HG03439 (cell line): Measurements from ENCODE around the gene UGT1A7.
"Not testable (repeated sequence)": the region's sequence is repeated elsewhere in the genome, so short reads cannot be mapped to it uniquely, and the experiment has no call there.

Source experiments
- ATAC-seq: cut with Tn5 transposase; IDR thresholded peaks from one replicate; pipeline ENCODE4 v1.9.1; 2021; ENCODE audit warnings: mild to moderate bottlenecking, moderate library complexity; ENCODE audit not compliant: unreplicated experiment

Gene UGT1A7

GRCh38 chr2:233681521-233682099 lies at the start of gene UGT1A7:
Gene UGT1A7 (plus strand): TSS chr2:233681901. CDS start chr2:233681938, 37 bp downstream.
- no peak for ATAC-seq

DNA sequence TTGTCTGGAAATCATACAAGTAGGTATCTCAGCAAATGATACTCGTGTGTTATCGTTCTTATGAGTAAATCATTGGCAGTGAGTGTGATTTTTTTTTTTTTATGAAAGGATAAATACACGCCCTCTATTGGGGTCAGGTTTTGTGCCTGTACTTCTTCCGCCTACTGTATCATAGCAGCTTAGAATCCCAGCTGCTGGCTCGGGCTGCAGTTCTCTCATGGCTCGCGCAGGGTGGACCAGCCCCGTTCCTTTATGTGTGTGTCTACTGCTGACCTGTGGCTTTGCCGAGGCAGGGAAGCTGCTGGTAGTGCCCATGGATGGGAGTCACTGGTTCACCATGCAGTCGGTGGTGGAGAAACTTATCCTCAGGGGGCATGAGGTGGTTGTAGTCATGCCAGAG lies 45.4 kb upstream of the UGT1A7 start, which contains the start of gene UGT1A10:
Gene UGT1A10, plus strand, starts transcription at position 143 of the 400 bp plus-strand sequence. Its CDS starts 75 bp downstream, at position 218.
- ATAC-seq = not testable (repeated sequence)

DNA sequence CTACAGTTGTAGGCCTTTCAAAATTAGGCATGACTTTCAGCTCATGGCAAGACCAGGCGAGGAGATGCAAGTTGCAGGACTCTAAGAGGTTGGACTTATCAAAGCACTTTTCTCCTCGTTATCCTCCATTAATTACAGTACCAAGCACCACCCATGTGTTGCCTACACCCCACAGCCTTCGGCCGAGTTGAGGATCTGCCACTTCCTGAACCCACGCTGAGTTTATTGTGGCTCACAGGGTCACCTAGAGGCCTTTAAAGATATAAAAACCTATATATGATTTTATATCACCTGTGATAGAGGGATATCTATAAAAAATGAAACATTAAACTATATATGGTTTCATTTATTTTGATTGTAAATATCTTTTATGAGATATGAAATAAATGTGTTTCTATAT lies 42.9 kb upstream of the UGT1A7 start:
- ATAC-seq = no peak

DNA sequence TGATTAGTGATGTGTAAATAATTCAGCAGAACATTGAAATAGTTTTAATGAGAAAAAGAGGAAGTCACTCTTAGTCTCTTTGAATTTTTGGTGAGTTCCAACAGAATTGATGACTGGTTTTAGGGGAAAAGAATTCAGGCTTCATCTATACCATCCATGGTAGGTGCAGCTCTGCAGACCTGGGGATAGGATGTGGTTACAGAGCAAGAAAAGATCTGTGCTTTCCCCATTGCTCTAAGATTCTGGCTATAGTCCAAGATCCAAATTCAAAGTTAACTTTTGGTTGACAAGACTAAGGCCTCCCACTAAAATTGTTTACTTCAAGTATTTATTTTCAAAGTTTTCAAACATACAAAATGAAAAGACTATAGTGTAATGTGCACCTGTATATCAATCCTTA lies 41.8 kb upstream of the UGT1A7 start:
- no peak for ATAC-seq

- ATAC-seq = no peak
These were observed 38.6 kb upstream of the UGT1A7 start for GRCh38 chr2:233643128-233643527.

DNA sequence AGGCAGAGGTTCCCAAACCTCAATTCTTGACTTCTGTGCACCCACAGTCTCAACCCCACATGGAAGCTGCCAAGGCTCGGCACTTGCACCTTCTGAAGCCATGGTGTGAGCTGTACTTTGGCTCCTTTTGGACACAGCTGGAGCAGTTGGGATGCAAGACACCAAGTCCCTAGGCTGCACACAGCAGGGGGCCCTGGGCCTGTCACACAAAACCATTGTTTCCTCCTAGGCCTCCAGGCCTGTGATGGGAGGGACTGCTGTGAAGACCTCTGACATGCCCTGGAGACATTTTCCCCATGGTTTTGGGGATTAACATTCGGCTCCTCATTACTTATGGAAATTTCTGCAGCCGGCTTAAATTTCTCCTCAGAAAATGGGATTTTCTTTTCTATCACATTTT lies 35.7 kb upstream of the UGT1A7 start:
- ATAC-seq = not testable (repeated sequence)

DNA sequence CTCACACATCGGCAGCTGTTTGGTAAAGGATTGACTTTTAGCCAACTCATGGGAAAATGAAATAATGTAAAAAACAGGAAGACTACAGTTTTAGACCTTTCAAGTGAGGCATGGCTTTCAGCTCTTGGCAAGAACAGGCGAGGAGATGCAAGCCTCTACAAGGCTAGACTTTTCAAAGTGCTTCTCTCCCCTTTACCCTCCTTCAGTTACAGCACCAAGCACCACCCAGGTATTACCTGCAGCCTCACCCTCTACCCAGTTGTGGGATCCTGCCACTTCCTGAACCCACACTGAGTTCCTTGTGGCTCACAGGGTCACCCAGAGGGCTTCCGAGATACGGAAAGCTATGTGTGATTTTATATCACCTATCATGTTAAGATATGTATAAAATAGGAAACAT lies 30.7 kb upstream of the UGT1A7 start:
- no peak for ATAC-seq

- no peak for ATAC-seq
These were observed 30.3 kb upstream of the UGT1A7 start for GRCh38 chr2:233651430-233651829.

DNA sequence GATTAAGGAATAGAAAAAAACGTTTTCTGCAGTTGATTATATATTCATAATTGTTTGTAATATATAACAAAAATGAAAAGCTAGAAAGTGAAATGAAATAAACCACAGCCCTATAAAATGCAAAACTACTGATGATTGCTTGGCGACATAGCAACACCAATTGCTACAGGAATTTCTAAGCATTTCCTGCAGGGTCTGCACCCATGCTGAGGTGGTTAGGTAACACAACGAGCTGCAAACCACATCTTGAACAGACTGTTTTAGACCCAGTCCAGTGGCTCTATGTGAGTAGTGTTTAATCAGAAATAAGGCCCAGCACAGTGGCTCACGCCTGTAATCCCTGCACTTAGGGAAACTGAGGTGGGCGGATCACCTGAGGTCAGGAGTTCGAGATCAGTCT lies 27.2 kb upstream of the UGT1A7 start:
- no peak for ATAC-seq

- no peak for ATAC-seq
These were observed 26.7 kb upstream of the UGT1A7 start for GRCh38 chr2:233655043-233655442.

DNA sequence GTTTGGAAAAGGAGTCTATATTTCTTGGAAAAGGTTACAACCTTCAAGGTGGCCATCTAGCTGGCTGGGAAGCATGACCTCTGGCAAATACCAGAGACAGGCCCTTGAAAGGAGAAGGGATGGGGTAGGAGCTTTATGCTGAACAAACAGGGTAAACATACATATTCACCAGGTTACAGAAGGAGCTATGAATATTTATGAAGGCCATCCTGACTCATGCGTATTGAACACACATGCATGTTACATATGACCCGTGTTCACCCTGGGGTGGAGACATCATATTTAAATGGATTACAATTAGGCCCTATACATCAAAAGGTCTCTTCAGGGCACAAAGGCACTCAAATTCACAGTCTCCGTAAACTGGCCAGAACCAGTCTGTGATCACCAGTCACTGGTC lies 25.8 kb upstream of the UGT1A7 start:
- ATAC-seq = not testable (repeated sequence)

GRCh38 chr2:233656443-233656842 lies 25.3 kb upstream of the UGT1A7 start:
- no peak for ATAC-seq

DNA sequence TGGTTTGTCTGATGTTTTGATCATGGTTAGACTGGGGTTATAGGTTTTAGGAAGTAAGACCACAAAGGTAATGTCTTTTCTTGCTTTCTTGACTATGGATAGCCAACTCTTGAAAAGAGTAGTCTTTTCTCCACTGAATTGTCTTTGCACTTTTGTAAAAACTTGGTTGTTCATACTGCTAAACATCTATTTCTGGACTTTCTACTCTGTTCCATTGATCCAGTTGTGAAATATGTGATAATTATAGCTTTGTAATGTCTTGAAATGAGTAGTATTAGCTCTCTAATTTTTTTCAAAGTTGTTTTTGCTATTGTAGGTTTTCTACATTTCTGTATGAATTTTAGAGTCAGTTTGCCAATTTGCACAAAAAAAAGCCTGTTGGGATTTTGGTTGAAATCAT lies 23.1 kb upstream of the UGT1A7 start:
- no peak for ATAC-seq

DNA sequence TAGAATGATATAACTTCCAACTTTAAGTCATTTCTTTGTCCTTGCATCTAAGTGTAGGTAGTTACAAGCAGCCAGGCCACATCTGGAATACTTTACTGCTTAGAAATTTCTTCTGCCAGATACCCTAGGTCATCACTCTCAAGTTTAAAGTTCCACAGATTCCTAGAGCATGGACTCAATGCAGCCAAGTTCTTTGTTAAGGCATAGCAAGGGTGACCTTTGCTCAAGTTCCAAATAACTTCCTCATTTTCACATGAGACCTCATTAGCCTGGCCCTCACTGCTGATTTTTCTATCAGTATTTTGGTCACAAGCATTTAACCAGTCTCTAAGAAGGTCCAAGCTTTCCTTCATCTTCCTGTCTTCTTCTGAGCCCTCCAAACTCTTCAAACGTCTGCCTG lies 17.8 kb upstream of the UGT1A7 start:
- no peak for ATAC-seq

DNA sequence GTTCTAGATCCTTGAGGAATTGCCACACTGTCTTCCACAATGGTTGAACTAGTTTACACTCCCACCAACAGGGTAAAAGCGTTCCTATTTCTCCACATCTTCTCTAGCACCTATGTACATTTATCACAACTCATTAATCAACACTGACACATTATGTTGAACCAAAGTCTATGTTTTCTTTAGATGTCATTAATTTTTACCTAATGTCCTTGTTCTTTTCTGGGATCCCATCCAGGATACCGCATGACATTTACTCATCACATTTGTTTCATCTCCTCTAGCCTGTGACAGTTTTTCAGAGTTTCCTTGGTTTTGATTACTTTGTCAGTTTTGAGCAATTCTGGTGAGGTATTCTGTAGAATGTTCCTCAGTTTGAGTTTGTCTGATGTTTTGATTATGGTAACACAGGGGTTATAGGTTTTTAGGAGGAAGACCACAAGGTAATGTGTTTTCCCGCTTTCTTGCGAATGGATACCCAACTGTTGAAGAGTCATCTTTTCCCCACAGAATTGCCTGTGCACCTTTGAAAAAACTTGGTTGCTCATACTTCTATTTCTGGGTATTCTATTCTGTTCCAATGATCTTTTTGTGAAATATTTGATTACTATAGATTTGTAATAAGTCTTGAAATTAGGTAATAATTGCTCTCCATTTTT lies 13.0 kb upstream of the UGT1A7 start:
- ATAC-seq = no peak

- no peak for ATAC-seq
These were observed 10.2 kb upstream of the UGT1A7 start, which contains the start of gene UGT1A9 for GRCh38 chr2:233671290-233672161. Gene UGT1A9 (plus strand): TSS chr2:233671898. CDS start chr2:233671935, 37 bp downstream.

- ATAC-seq = no peak
These were observed 8.8 kb upstream of the UGT1A7 start for GRCh38 chr2:233672886-233673285.

GRCh38 chr2:233673896-233674295 lies 7.8 kb upstream of the UGT1A7 start:
- no peak for ATAC-seq

DNA sequence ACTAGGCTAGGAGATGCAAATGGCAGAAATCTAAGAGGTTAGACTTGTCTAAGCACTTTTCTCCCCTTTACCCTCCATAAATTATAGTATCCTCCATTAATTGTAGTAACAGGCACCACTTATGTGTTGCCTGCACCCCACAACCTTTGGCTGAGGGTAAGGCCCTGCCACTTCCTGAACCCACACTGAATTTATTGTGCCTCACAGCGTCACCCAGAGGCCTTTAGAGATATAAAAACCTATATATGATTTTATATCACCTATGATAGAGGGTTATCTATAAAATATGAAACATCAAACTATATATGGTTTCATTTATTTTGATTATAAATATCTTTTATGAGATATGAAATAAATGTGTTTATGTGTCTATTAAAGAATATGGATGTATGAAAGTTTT lies 7.4 kb upstream of the UGT1A7 start:
- no peak for ATAC-seq

- no peak for ATAC-seq
These were observed 6.7 kb upstream of the UGT1A7 start for GRCh38 chr2:233674995-233675394.

GRCh38 chr2:233676046-233676445 lies 5.7 kb upstream of the UGT1A7 start:
- no peak for ATAC-seq

GRCh38 chr2:233679196-233679595 lies 2.5 kb upstream of the UGT1A7 start:
- no peak for ATAC-seq
